GM23338 (cell line): ENCODE data around the gene RNF130. TPM values are rescaled to one million over a fixed set of nuclear protein-coding genes. Genes with fewer than 3 reads are reported as not detected.

Experiments used
- CTCF ChIP-seq, 2 experiments: fragments of 200-600 bp in 1 of 2; sonication (generic) in 1 of 2; conservative IDR thresholded peaks; 2 replicates each; pipeline versions ENCODE4 v1.5.1 to v1.6.1; 2016 to 2017; ENCODE audit warnings: antibody characterized with exemption in 2 of 2, low read depth in 2 of 2, mild to moderate bottlenecking in 2 of 2, moderate library complexity in 1 of 2
- ETS1 ChIP-seq: IDR thresholded peaks from 2 replicates; pipeline ENCODE4 v1.6.1; 2016; ENCODE audit warnings: antibody characterized with exemption
- EZH2 ChIP-seq: fragments of 200-600 bp; sonication (generic); IDR thresholded peaks from one replicate; pipeline ENCODE4 v1.8.0; 2017; ENCODE audit warnings: antibody characterized with exemption, mild to moderate bottlenecking, low read depth; ENCODE audit not compliant: unreplicated experiment
- EZH2phosphoT487 ChIP-seq: fragments of 200-600 bp; sonication (generic); IDR thresholded peaks from one replicate; pipeline ENCODE4 v1.8.1; 2018; ENCODE audit warnings: antibody characterized with exemption; ENCODE audit not compliant: unreplicated experiment
- NANOG ChIP-seq: IDR thresholded peaks from 2 replicates; pipeline ENCODE4 v1.6.1; 2016; ENCODE audit warnings: antibody characterized with exemption, borderline replicate concordance
- POLR2AphosphoS5 ChIP-seq: IDR thresholded peaks from 2 replicates; pipeline ENCODE4 v1.6.1; 2016; ENCODE audit warnings: antibody characterized with exemption, low read depth
- STAT1 ChIP-seq: IDR thresholded peaks from one replicate; pipeline ENCODE4 v1.6.1; 2016; ENCODE audit warnings: antibody characterized with exemption; ENCODE audit not compliant: unreplicated experiment
- ZNF114 ChIP-seq: fragments of 250-450 bp; sonication (Bioruptor Pico); IDR thresholded peaks from 2 replicates; pipeline ENCODE4 v1.5.0; 2020; ENCODE audit warnings: mild to moderate bottlenecking, moderate library complexity
- ZNF331 ChIP-seq: fragments of 250-450 bp; sonication (Bioruptor Pico); IDR thresholded peaks from 2 replicates; pipeline ENCODE4 v1.5.0; 2020; ENCODE audit warnings: low read depth, mild to moderate bottlenecking, moderate library complexity
- ZNF462 ChIP-seq: fragments of 250-450 bp; sonication (Bioruptor Pico); IDR thresholded peaks from 2 replicates; pipeline ENCODE4 v1.5.0; 2020; ENCODE audit warnings: mild to moderate bottlenecking, moderate library complexity
- microRNA counts: library from miRNA; unstranded; fragments of <30 nt; microRNA quantifications from one replicate; lab custom pipeline; 2017
- microRNA-seq: library from miRNA; unstranded; fragments of <30 nt; microRNA quantifications from one replicate; pipeline ENCODE4, GENCODE V29; 2017
- polyA plus RNA-seq: library from polyadenylated mRNA; unstranded; fragments of >200 nt; fragmentation: Nextera tagmentation; extraction: Ambion mirVana; gene quantifications from 2 replicates; pipeline ENCODE4 v1.2.1, GENCODE V29; 2016
- small RNA-seq: library from RNA; depleted of rRNA; stranded (forward); fragments of <200 nt; gene quantifications from one replicate; pipeline ENCODE3, GENCODE V24; 2014; ENCODE audit warnings: low replicate concordance
- total RNA-seq: library from RNA; depleted of rRNA; stranded (reverse); fragments of >200 nt; shearing (Covaris generic); gene quantifications from 2 replicates; pipeline ENCODE4 v1.2.3, GENCODE V29; 2014; rRNA removed

Gene RNF130
- total and polyA plus RNA-seq, 2 experiments from 2014 or later, result 60.1 to 97.3 TPM

GRCh38 chr5:179905161-179905560, 166.4 kb downstream of the RNF130 start (continued):
- TF ChIP-seq ZNF462 (CRISPR knock-in tag), result no peak
- no peak for TF ChIP-seq POLR2AphosphoS5
- TF ChIP-seq EZH2, result no peak
- TF ChIP-seq ZNF331 (CRISPR knock-in tag), result no peak
- no peak for TF ChIP-seq ZNF114 (CRISPR knock-in tag)
- TF ChIP-seq STAT1, result no peak
- TF ChIP-seq CTCF (conservative IDR thresholded peaks at IDR 0.05; ENCODE audit: low read depth in 2 of 2), result no peak
- no peak for TF ChIP-seq EZH2phosphoT487
- TF ChIP-seq ETS1, result no peak
- no peak for TF ChIP-seq NANOG

MicroRNAs encoded within 50 kb of the gene (microRNA counts, 767-probe panel; counts per million panel counts)
- microRNA hsa-miR-340-5p (lab: Ali Mortazavi, UCI), result 6,549 counts per million, percentile 33 among the panel's probes with 10 or more counts

Small RNAs within 50 kb of the gene (microRNA-seq; reads per million reads assigned to microRNA genes)
- 39.0 reads per million, percentile 52 among the genes with 10 or more reads in this experiment for gene MIR340

Small RNAs within 50 kb of the gene (small RNA-seq; reads per million reads assigned to genes)
- 17.7 reads per million, percentile 98 among the genes with 10 or more reads in this experiment for gene MIR340

Other genes with a start within 250 kb of the RNF130 start
- gene MRNIP, start 212.9 kb downstream of the RNF130 start, total RNA-seq, result 29.4 and 34.4 TPM in 2 replicates
- 18.0 and 18.2 TPM in 2 replicates for gene MRNIP, start 212.9 kb downstream of the RNF130 start, polyA plus RNA-seq
- gene TBC1D9B, start 163.9 kb downstream of the RNF130 start, total RNA-seq, result 34.5 and 38.0 TPM in 2 replicates
- 17.1 and 19.0 TPM in 2 replicates for gene TBC1D9B, start 163.9 kb downstream of the RNF130 start, polyA plus RNA-seq
- 0.42 and 2.6 TPM in 2 replicates for gene RASGEF1C, start 137.5 kb upstream of the RNF130 start, total RNA-seq
- gene RASGEF1C, start 137.5 kb upstream of the RNF130 start, polyA plus RNA-seq, result 0.40 and 0.77 TPM in 2 replicates
- gene MAPK9, start 220.3 kb upstream of the RNF130 start, total RNA-seq, result 27.8 and 37.0 TPM in 2 replicates
- gene MAPK9, start 220.3 kb upstream of the RNF130 start, polyA plus RNA-seq, result 13.6 and 16.8 TPM in 2 replicates